K562 (cell line): ENCODE results near the gene FOXL2NB. TPM values are rescaled to one million over a fixed set of nuclear protein-coding genes. Genes with fewer than 3 reads are reported as not detected.
A peak's percentile ranks its signal among the peaks of the same experiment; 100 is the strongest.

Experiments
- ATAC-seq: fragments of 200-7000 bp; cut with Tn5 transposase; 3 replicates; pipeline ENCODE4 v1.9.1; 2020; ENCODE audit warnings: moderate library complexity
- BruUV-seq: library from RNA; stranded (reverse); fragments of 400-500 nt; replicated peaks from 2 replicates; lab custom pipeline; 2021; lab: Mats Ljungman, UMichigan
- CTCF ChIA-PET: fragments of 300-600 bp; formaldehyde crosslinking; extraction: SDS; loops from one replicate; lab custom pipeline; 2021; ENCODE audit warnings: low intra/inter-chr PET ratio; lab: Yijun Ruan, JAX
- POLR2A ChIA-PET: fragments of 300-600, 350-650 bp; sonication (Branson Sonifier 250); formaldehyde crosslinking; extraction: SDS; loops from one replicate; lab custom pipeline; 2021; ENCODE audit warnings: antibody characterized with exemption, inconsistent platforms; lab: Yijun Ruan, JAX
- DNase-seq, 4 experiments: peaks; one replicate each; pipeline versions ENCODE4 v3.0.0 to v3.0.0-alpha.2; 2011 to 2018; ENCODE audit warnings: low spot score in 3 of 4, mixed read lengths in 3 of 4; ENCODE audit errors: extremely low read depth in 1 of 4
- FAIRE-seq: peaks from 2 replicates; lab custom pipeline; 2011; peaks lifted over from hg19 to GRCh38; lab: Jason Lieb, UNC
- H2AFZ ChIP-seq: 2 replicates; pipeline ENCODE4 v1.6.0; 2011; ENCODE audit warnings: low read depth, low read length, control low read depth, inconsistent platforms
- H3K27ac ChIP-seq: fragments of 200-600 bp; 3 replicates; pipeline ENCODE4 v1.8.0; 2011; ENCODE audit warnings: low read depth, mild to moderate bottlenecking, control low read depth, inconsistent platforms, low read length, moderate library complexity, mixed read lengths; ENCODE audit errors: extremely low read depth
- H3K27me3 ChIP-seq, 2 experiments: fragments of 300-600 bp in 1 of 2; 2 replicates in 1 of 2; 3 replicates in 1 of 2; pipeline versions ENCODE4 v1.6.0 to v1.8.0; 2011; ENCODE audit warnings: inconsistent platforms in 2 of 2, low read length in 2 of 2, mild to moderate bottlenecking in 1 of 2, mixed read lengths in 1 of 2, moderate library complexity in 1 of 2; ENCODE audit not compliant: control insufficient read depth in 2 of 2, insufficient read depth in 2 of 2
- H3K36me3 ChIP-seq: fragments of 300-600 bp; 3 replicates; pipeline ENCODE4 v1.8.0; 2011; ENCODE audit warnings: mild to moderate bottlenecking, low read length, inconsistent platforms; ENCODE audit not compliant: control insufficient read depth, insufficient read depth
- H3K4me1 ChIP-seq, 2 experiments: fragments of 200-600 bp in 1 of 2; replicated peaks in 1 of 2; 2 replicates in 1 of 2; 3 replicates in 1 of 2; pipeline versions ENCODE4 v1.5.1 to v1.8.0; 2011; ENCODE audit warnings: inconsistent platforms in 2 of 2, low read length in 2 of 2, mild to moderate bottlenecking in 1 of 2, mixed read lengths in 1 of 2, moderate library complexity in 1 of 2; ENCODE audit not compliant: control insufficient read depth in 2 of 2, insufficient read depth in 2 of 2
- H3K4me2 ChIP-seq: 2 replicates; pipeline ENCODE4 v1.6.1; 2011; ENCODE audit warnings: low read length, control low read depth, inconsistent platforms, mixed read lengths; ENCODE audit not compliant: insufficient read depth
- H3K4me3 ChIP-seq: fragments of 200-600 bp; sonication (generic), shearing (Covaris generic); 2 replicates; pipeline ENCODE4 v1.5.1; 2016; ENCODE audit warnings: control low read depth, inconsistent platforms
- H3K79me2 ChIP-seq: fragments of 200-600 bp; 3 replicates; pipeline ENCODE4 v1.8.0; 2011; ENCODE audit warnings: low read length, inconsistent platforms; ENCODE audit not compliant: control insufficient read depth, insufficient read depth
- H3K9ac ChIP-seq, 2 experiments: 2 replicates each; pipeline versions ENCODE4 v1.6.0 to v1.6.1; 2011; ENCODE audit warnings: low read depth in 2 of 2, low read length in 2 of 2, control low read depth in 1 of 2, inconsistent platforms in 1 of 2, mild to moderate bottlenecking in 1 of 2, mixed read lengths in 1 of 2; ENCODE audit not compliant: insufficient read depth in 1 of 2
- H3K9me1 ChIP-seq: one replicate; pipeline ENCODE4 v1.6.0; 2011; ENCODE audit warnings: inconsistent platforms, mild to moderate bottlenecking, low read length, moderate library complexity; ENCODE audit not compliant: control insufficient read depth, insufficient read depth
- H3K9me3 ChIP-seq: replicated peaks from 2 replicates; pipeline ENCODE4 v1.5.1; 2011; ENCODE audit warnings: low read depth, low read length, inconsistent platforms; ENCODE audit not compliant: control insufficient read depth, insufficient read depth
- H4K20me1 ChIP-seq: replicated peaks from 2 replicates; pipeline ENCODE4 v1.6.1; 2011; ENCODE audit warnings: low read length, inconsistent platforms, mixed read lengths; ENCODE audit not compliant: control insufficient read depth, insufficient read depth
- AFF4 ChIP-seq: sonication (generic); formaldehyde crosslinking; IDR thresholded peaks from 2 replicates; pipeline ENCODE4 v1.8.0; 2023; ENCODE audit warnings: mild to moderate bottlenecking, missing genetic modification reagents
- CHD1 ChIP-seq: fragments of 200-600 bp; sonication (generic); IDR thresholded peaks from one replicate; pipeline ENCODE4 v1.6.1; 2012; ENCODE audit warnings: mild to moderate bottlenecking, moderate library complexity, low read length, inconsistent platforms
- DIDO1 ChIP-seq: fragments of 450-650 bp; IDR thresholded peaks from 2 replicates; pipeline ENCODE4 v1.6.1; 2016; ENCODE audit warnings: low read depth, missing biosample characterization, missing genetic modification characterization
- FOXJ2 ChIP-seq: fragments of 200-800 bp; sonication (Bioruptor generic); IDR thresholded peaks from 2 replicates; pipeline ENCODE4 v1.6.1; 2016; ENCODE audit warnings: missing genetic modification characterization, missing compliant biosample characterization
- FOXJ3 ChIP-seq: sonication (generic); formaldehyde crosslinking; IDR thresholded peaks from 2 replicates; pipeline ENCODE4 v1.4.0; 2020; ENCODE audit warnings: mild to moderate bottlenecking, missing genetic modification reagents
- KAT2B ChIP-seq: IDR thresholded peaks from one replicate; pipeline ENCODE4 v1.6.1; 2012; ENCODE audit warnings: low read depth, mild to moderate bottlenecking, control low read depth, inconsistent platforms, low read length, moderate library complexity
- NFXL1 ChIP-seq: fragments of 450-650 bp; formaldehyde crosslinking; IDR thresholded peaks from 2 replicates; pipeline ENCODE4 v1.4.0; 2021; ENCODE audit warnings: mild to moderate bottlenecking
- RAD21 ChIP-seq, 2 experiments: fragments of 250-450 bp in 1 of 2; fragments of 450-650 bp in 1 of 2; sonication (Bioruptor Pico) in 1 of 2; formaldehyde crosslinking in 1 of 2; IDR thresholded peaks in 1 of 2; conservative IDR thresholded peaks in 1 of 2; 2 replicates each; pipeline versions ENCODE4 v1.4.0 to v1.8.0; 2020 to 2022; ENCODE audit warnings: mild to moderate bottlenecking in 2 of 2, moderate library complexity in 1 of 2
- ZNF263 ChIP-seq: sonication (generic); formaldehyde crosslinking; IDR thresholded peaks from 2 replicates; pipeline ENCODE4 v1.8.0; 2022; ENCODE audit warnings: mild to moderate bottlenecking, missing genetic modification reagents, borderline replicate concordance
- in situ Hi-C: fragments of 300-500 bp; cut with MboI; formaldehyde crosslinking; loops from 4 replicates; pipeline ENCODE4 v1.15.0; 2018; ENCODE audit warnings: inconsistent platforms, mixed read lengths
- intact Hi-C: fragments of 100-400 bp; cut with micrococcal nuclease; formaldehyde crosslinking; loops from 2 replicates; pipeline ENCODE4 v1.14.2; 2022
- polyA plus RNA-seq, 8 experiments: library from polyadenylated mRNA; depleted of rRNA in 4 of 8; stranded (reverse) in 5 of 8; unstranded in 3 of 8; fragments of >200 nt; fragmentation: Nextera tagmentation in 2 of 8; fragmentation: Illumina TruSeq in 1 of 8; extraction: Ambion mirVana in 2 of 8; extraction: Trizol in 1 of 8; gene quantifications; 2 replicates each; pipeline versions ENCODE4 v1.2.1 to v1.2.3, GENCODE V29; 2011 to 2014; ENCODE audit warnings: inconsistent platforms in 1 of 8, missing spikeins in 1 of 8
- total RNA-seq, 7 experiments: library from RNA; depleted of rRNA in 6 of 7; stranded (reverse); fragments of >200 nt in 6 of 7; fragmentation: Illumina TruSeq in 2 of 7; extraction: Trizol in 2 of 7; gene quantifications; 2 replicates each; pipeline versions ENCODE4 v1.2.1 to v1.2.3, GENCODE V29; 2011 to 2021; ENCODE audit warnings: low replicate concordance in 1 of 7
- TF ChIP-seq, protein P1 (sequence below), 3 experiments: IDR thresholded peaks in 2 of 3; conservative IDR thresholded peaks in 1 of 3; 2 replicates each; pipeline ENCODE4 v1.5.1; 2011 to 2012; ENCODE audit warnings: low read length in 3 of 3, mild to moderate bottlenecking in 3 of 3, control low read depth in 2 of 3, improper control_type of control experiment in 1 of 3, inconsistent platforms in 1 of 3, low read depth in 1 of 3, mixed read lengths in 1 of 3, moderate library complexity in 1 of 3; ENCODE audit not compliant: insufficient read depth in 2 of 3

Gene FOXL2NB
- total and polyA plus RNA-seq, 9 of the 15 experiments (the other 6 are each of a cell fraction or from before 2014, with no cell fraction given) = 0.71 to 17.4 (median 9.0) TPM

DNA sequence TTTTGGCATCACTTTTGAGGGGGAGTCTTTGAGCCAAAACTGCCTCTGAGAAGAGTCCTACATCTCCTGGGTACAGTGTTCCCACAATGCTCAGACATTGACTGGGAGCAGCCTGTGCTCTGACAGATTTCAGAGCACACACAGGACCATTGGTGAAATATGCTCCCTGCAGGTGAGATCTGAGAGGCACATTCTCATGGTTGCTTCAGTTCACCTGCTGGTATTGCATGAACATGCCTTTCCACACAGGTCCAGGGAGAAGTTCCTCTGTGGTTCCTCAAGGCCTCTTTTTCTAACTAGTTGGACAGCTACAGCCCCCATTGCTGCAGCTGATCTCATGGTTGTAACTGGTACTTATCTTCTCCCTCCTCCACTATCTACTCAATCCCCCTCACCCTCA, 37.1 kb upstream of the FOXL2NB start:
- Histone ChIP-seq H3K27me3 (no peaks in the 10 kb centered on the region), H3K36me3 (no peaks in the 10 kb centered on the region), H3K4me3 (no peak overlapping the region), H3K4me2 (no peak overlapping the region), H3K9me3 (no peaks in the 10 kb centered on the region), H2AFZ (peak overlapping the region; percentile 17; the same call in 1 of the 2 replicates), H3K9me1 (no peaks in the 10 kb centered on the region), H4K20me1 (no peaks in the 10 kb centered on the region), H3K4me1 (peaks cover 15 to 31% of the 10 kb centered on the region in 2 experiments), H3K9ac (no peak overlapping the region), H3K27ac (no peak overlapping the region), H3K79me2 (peaks cover 6% of the 10 kb centered on the region; the same call in 2 of the 3 replicates)
- ChIA-PET POLR2A (interaction anchor here (0.9 to 1.4 kb wide), 3 partner anchors 10 to 12 kb away, joined by 4 read pairs; no protein-coding TSS in a partner anchor), CTCF (no interaction called here)
- ATAC-seq (peak; percentile 18), FAIRE-seq (no peak), DNase-seq (no peak)
- TF ChIP-seq RAD21 (CRISPR knock-in tag; conservative IDR thresholded peaks at IDR 0.05 in 1 of 2, IDR thresholded peaks at IDR 0.05 in 1 of 2) (peak in 1 of 2 experiments; percentile 54; a peak in 2 of 4 replicates), ZNF263 (CRISPR knock-in tag) (0 out of 2 replicates have a peak, but pooled peaks have one; percentile 63), FOXJ3 (CRISPR knock-in tag) (no peak), AFF4 (no peak), FOXJ2 (tag) (no peak), CHD1 (no peak), KAT2B (no peak), DIDO1 (no peak), NFXL1 (CRISPR knock-in tag) (no peak)
- TF ChIP-seq, protein P1, sequence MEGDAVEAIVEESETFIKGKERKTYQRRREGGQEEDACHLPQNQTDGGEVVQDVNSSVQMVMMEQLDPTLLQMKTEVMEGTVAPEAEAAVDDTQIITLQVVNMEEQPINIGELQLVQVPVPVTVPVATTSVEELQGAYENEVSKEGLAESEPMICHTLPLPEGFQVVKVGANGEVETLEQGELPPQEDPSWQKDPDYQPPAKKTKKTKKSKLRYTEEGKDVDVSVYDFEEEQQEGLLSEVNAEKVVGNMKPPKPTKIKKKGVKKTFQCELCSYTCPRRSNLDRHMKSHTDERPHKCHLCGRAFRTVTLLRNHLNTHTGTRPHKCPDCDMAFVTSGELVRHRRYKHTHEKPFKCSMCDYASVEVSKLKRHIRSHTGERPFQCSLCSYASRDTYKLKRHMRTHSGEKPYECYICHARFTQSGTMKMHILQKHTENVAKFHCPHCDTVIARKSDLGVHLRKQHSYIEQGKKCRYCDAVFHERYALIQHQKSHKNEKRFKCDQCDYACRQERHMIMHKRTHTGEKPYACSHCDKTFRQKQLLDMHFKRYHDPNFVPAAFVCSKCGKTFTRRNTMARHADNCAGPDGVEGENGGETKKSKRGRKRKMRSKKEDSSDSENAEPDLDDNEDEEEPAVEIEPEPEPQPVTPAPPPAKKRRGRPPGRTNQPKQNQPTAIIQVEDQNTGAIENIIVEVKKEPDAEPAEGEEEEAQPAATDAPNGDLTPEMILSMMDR (IDR thresholded peaks at IDR 0.05 in 2 of 3, conservative IDR thresholded peaks at IDR 0.05 in 1 of 3; ENCODE audit: insufficient read depth in 2 of 3, low read depth in 1 of 3, low read length in 3 of 3) = 0 out of 6 replicates have a peak, but pooled peaks of 1 of the 3 experiments have one; percentile 28
- intact Hi-C loops (loop anchor here (10.0 kb wide), 1 partner anchor 725 kb away; the partner anchor contains the start of gene ARMC8), in situ Hi-C loops (no loop called here)
- no TSS peak for BruUV-seq
